Measurements from ENCODE around the gene DAAM1. TPM values are rescaled to one million over a fixed set of nuclear protein-coding genes. Genes with fewer than 3 reads are reported as not detected.
A peak's percentile ranks its signal among the peaks of the same experiment; 100 is the strongest.

DAAM1 gene
- total and polyA plus RNA-seq, 3 donors from 2014 or later, result 23.9 to 57.3 (median 54.6) TPM

DNA sequence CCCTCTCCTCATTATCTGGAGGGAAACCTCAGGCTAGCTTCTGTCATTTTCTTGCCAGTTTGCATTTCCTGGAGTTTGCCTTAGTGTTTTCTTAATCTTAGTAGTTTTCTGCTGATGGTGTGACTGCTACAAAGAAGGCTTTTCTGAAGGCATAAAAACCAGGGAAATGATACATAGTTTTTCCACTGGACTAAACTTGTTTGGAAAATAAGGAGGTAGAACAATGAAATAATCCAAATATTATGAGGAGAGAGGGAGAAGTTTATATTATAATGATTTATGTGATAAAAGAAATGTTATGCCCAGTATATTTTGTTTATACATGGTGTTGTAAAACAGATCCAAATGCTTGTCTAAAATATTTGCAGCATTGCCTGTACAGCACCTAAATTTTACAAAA lies 22.2 kb downstream of the DAAM1 start:
- no peak for DNase-seq
- Histone ChIP-seq H3K36me3 (ENCODE audit: low read depth, missing control alignments) (no peaks in the 10 kb centered on the region), H3K27me3 (no peaks in the 10 kb centered on the region), H3K27ac (no peak overlapping the region), H3K4me3 (no peak overlapping the region), H3K4me1 (peaks cover 18% of the 10 kb centered on the region), H3K9me3 (no peaks in the 10 kb centered on the region)
- intact Hi-C loops (cut with DNase I; ENCODE audit: low total_unique reads), result no loop called here
- TF ChIP-seq, protein P1, sequence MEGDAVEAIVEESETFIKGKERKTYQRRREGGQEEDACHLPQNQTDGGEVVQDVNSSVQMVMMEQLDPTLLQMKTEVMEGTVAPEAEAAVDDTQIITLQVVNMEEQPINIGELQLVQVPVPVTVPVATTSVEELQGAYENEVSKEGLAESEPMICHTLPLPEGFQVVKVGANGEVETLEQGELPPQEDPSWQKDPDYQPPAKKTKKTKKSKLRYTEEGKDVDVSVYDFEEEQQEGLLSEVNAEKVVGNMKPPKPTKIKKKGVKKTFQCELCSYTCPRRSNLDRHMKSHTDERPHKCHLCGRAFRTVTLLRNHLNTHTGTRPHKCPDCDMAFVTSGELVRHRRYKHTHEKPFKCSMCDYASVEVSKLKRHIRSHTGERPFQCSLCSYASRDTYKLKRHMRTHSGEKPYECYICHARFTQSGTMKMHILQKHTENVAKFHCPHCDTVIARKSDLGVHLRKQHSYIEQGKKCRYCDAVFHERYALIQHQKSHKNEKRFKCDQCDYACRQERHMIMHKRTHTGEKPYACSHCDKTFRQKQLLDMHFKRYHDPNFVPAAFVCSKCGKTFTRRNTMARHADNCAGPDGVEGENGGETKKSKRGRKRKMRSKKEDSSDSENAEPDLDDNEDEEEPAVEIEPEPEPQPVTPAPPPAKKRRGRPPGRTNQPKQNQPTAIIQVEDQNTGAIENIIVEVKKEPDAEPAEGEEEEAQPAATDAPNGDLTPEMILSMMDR (IDR thresholded peaks at IDR 0.05), result no peak
- TF ChIP-seq POLR2A (IDR thresholded peaks at IDR 0.05), result no peak

DNA sequence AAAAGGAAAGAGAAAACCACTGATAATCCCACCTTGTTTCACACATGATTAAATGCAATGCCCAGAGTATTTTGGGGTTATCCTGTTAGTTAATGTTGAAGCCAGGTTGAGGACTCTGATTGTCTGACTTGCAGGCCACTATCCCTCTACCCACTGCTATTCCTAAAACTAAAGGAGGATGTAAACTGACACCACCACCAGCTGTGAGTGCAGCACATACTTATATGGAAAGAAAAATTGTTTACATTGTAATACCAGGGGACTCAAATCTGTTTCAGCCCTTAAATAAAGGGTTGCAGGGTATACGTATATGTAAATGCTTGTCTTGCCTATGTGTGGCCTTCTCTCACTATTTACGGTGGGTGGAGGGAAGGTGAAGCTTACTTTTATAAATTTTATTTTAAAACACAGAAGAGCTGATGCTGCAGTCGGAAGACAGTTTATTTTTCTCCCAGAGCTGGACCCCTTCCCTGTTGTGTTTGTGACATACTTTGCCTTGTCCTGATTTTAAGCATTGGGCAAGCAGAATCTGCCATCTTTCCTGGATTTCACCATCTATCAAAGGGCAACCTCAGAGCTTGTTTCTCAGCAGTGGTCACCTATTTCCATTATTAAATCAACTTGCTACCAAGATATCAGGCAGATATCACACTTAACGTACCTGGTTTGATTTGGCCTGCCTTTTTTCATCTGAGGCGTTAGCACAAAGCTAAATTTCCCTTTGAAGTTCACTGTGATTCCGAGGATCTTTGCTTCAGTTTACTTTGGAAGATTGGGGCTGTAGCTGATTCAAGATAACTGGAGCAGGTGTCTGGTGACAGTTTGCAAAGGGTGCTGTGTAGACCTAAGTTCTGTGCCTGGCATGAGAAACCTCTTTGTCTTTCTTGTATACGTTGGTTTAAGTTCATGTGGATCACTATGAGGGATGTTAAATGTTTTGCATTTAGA lies 25.2 kb downstream of the DAAM1 start:
- H3K4me1 ChIP-seq, result peaks cover 26% of the 10 kb centered on the region
- TF ChIP-seq POLR2A (IDR thresholded peaks at IDR 0.05), result no peak
- TF ChIP-seq, protein P1 (IDR thresholded peaks at IDR 0.05), result no peak
- no peaks in the 10 kb centered on the region for H3K9me3 ChIP-seq
- no peak overlapping the region for H3K4me3 ChIP-seq
- WGBS, 2 donors, result 82 to 84% methylated on average over 7 of the region's 7 CpGs
- H3K27me3 ChIP-seq, result no peaks in the 10 kb centered on the region
- intact Hi-C loops (cut with DNase I; ENCODE audit: low total_unique reads), result no loop called here
- no peak for DNase-seq
- H3K36me3 ChIP-seq (ENCODE audit: low read depth, missing control alignments), result no peaks in the 10 kb centered on the region
- H3K27ac ChIP-seq, result no peak overlapping the region

DNA sequence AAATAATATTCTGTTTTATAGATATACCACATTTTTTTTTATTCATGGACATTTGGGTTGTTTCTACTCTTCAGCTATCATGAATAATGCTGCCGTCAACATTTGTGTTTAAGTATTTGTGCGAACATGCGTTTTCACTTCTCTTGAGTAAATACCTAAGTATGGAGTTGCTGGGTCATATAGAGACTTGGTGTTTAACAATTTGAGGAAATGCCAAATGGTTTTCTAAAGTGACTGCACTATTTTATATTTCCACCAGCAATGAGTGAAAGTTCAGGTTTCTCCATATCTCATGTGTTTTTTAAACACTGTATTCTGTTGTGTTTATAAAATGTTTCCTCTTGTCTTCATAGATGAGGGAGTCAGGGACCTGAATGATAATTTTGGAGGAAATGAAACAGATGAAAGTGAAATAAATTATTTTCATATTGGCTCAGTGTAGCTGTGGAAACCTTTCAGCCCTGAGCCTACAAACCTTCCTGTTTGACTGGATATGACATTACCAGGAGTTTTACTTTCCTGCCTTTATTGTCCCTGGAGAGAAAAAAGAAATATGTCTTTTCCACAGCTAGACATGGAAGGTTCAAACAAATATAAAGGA lies 26.3 kb downstream of the DAAM1 start:
- Histone ChIP-seq H3K36me3 (ENCODE audit: low read depth, missing control alignments) (no peaks in the 10 kb centered on the region), H3K27ac (no peak overlapping the region), H3K27me3 (no peaks in the 10 kb centered on the region), H3K4me3 (no peak overlapping the region), H3K9me3 (no peaks in the 10 kb centered on the region), H3K4me1 (peaks cover 26% of the 10 kb centered on the region)
- WGBS, 2 donors, result 79 to 94% methylated on average over 3 of the region's 3 CpGs
- intact Hi-C loops (cut with DNase I; ENCODE audit: low total_unique reads), result loop anchor here (5.0 kb wide), 1 partner anchor 37 kb away; no protein-coding TSS in a partner anchor
- DNase-seq, result no peak
- TF ChIP-seq, protein P1 (IDR thresholded peaks at IDR 0.05), result no peak
- TF ChIP-seq POLR2A (IDR thresholded peaks at IDR 0.05), result no peak

DNA sequence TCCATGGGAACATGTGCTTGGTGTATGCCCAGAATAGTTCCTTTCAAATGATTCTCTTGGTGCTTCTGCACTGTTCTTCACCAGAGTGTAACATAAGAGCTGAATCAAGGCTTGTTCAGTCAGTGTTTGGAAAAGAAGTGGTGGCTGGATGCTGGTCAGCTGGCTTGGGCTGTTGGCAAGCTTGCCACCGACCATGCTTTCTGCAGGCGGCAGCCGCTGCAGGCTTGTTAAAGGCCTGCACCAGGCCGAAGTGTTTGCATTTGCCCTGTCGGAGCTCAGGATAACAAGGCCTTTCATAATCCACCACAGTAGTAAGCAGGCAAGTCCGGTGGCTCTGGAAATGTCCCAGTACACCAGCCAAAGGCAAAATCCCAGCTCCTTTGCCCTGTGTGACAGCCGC lies 26.9 kb downstream of the DAAM1 start:
- Histone ChIP-seq H3K4me1 (peaks cover 26% of the 10 kb centered on the region), H3K27ac (no peak overlapping the region), H3K27me3 (no peaks in the 10 kb centered on the region), H3K9me3 (no peaks in the 10 kb centered on the region), H3K36me3 (ENCODE audit: low read depth, missing control alignments) (no peaks in the 10 kb centered on the region), H3K4me3 (no peak overlapping the region)
- no peak for TF ChIP-seq POLR2A (IDR thresholded peaks at IDR 0.05)
- TF ChIP-seq, protein P1 (IDR thresholded peaks at IDR 0.05), result no peak
- intact Hi-C loops (cut with DNase I; ENCODE audit: low total_unique reads), result loop anchor here (5.0 kb wide), 1 partner anchor 37 kb away; no protein-coding TSS in a partner anchor
- DNase-seq, result peak; percentile 81
- WGBS, 2 donors, result 20 to 32% methylated on average over 7 of the region's 7 CpGs
